Activated T-cell treated with anti-CD3 and anti-CD28 coated beads, Interleukin-2, amount 50 U/mL, for 48 hours (primary cell): ENCODE data around the gene TRPC4.

Experiments
- DNase-seq, 2 experiments: peaks; one replicate each; pipeline ENCODE4 v3.0.0-alpha.2; 2020

TRPC4 gene

GRCh38 chr13:37869756-37870488 is at the start of gene TRPC4:
TSS of gene TRPC4 (minus strand) at chr13:37869772. CDS start at chr13:37783333, 86,439 bp downstream.
- no peak for DNase-seq

- DNase-seq, result no peak
Observed at GRCh38 chr13:37918751-37919150, 49.2 kb upstream of the TRPC4 start.

- DNase-seq, result no peak
Observed at GRCh38 chr13:37918116-37918714, 48.6 kb upstream of the TRPC4 start.

GRCh38 chr13:37914781-37915391 is 45.3 kb upstream of the TRPC4 start:
- no peak for DNase-seq

- DNase-seq, result no peak
Observed at GRCh38 chr13:37910790-37911189, 41.2 kb upstream of the TRPC4 start.

GRCh38 chr13:37906880-37907279 is 37.3 kb upstream of the TRPC4 start:
- DNase-seq, result no peak

GRCh38 chr13:37905736-37906135 is 36.2 kb upstream of the TRPC4 start:
- DNase-seq, result no peak

- no peak for DNase-seq
Observed at GRCh38 chr13:37899753-37900152, 30.2 kb upstream of the TRPC4 start.

GRCh38 chr13:37893321-37893720 is 23.7 kb upstream of the TRPC4 start:
- no peak for DNase-seq

- DNase-seq, result no peak
Observed at GRCh38 chr13:37889820-37890219, 20.2 kb upstream of the TRPC4 start.

GRCh38 chr13:37889102-37889501 is 19.5 kb upstream of the TRPC4 start:
- DNase-seq, result no peak

- no peak for DNase-seq
Observed at GRCh38 chr13:37886879-37887278, 17.3 kb upstream of the TRPC4 start.

- no peak for DNase-seq
Observed at GRCh38 chr13:37884674-37885073, 15.1 kb upstream of the TRPC4 start.

- no peak for DNase-seq
Observed at GRCh38 chr13:37884026-37884425, 14.5 kb upstream of the TRPC4 start.

- DNase-seq, result no peak
Observed at GRCh38 chr13:37878921-37879320, 9.3 kb upstream of the TRPC4 start.

- DNase-seq, result no peak
Observed at GRCh38 chr13:37878496-37878895, 8.9 kb upstream of the TRPC4 start.

- no peak for DNase-seq
Observed at GRCh38 chr13:37870895-37871550, 1.5 kb upstream of the TRPC4 start.

GRCh38 chr13:37870489-37870845 is 895 bp upstream of the TRPC4 start:
- DNase-seq, result no peak

GRCh38 chr13:37869506-37869755 is 141 bp downstream of the TRPC4 start:
- no peak for DNase-seq

GRCh38 chr13:37868691-37869505 is 674 bp downstream of the TRPC4 start:
- no peak for DNase-seq

GRCh38 chr13:37863708-37864107 is 5.9 kb downstream of the TRPC4 start:
- no peak for DNase-seq

- no peak for DNase-seq
Observed at GRCh38 chr13:37835392-37835791, 34.2 kb downstream of the TRPC4 start.

- DNase-seq, result no peak
Observed at GRCh38 chr13:37833411-37833810, 36.2 kb downstream of the TRPC4 start.
